HG03103 (cell line): Measurements from ENCODE around the gene BRD3.

Experiments
- ATAC-seq: cut with Tn5 transposase; IDR thresholded peaks from one replicate; pipeline ENCODE4 v1.9.1; 2021; ENCODE audit warnings: low read depth; ENCODE audit not compliant: unreplicated experiment

The BRD3 gene

DNA sequence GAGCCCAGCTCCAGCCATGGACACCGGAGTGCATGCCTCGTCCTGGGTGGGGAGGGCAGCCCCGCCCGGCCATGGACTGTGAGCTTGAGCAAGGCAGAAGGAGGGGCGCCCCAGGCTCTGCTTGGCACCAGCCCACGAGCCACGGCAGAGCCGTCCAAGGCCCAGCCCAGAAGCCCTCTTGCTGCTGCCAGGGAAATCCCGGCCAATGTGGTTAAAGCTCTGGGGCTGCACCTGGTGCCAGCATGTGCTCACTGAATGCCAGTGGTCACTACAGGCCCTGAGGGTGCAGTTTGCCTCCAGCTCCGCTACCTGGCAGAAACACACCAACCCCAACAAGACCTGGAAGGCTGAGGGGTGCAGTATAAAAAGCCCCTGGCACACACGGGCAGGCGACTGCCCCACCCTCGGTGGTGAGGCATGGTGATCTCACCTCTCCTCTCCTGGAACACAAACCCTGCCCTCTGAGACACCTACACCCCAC, 11.8 kb downstream of the BRD3 start:
- ATAC-seq = no peak

DNA sequence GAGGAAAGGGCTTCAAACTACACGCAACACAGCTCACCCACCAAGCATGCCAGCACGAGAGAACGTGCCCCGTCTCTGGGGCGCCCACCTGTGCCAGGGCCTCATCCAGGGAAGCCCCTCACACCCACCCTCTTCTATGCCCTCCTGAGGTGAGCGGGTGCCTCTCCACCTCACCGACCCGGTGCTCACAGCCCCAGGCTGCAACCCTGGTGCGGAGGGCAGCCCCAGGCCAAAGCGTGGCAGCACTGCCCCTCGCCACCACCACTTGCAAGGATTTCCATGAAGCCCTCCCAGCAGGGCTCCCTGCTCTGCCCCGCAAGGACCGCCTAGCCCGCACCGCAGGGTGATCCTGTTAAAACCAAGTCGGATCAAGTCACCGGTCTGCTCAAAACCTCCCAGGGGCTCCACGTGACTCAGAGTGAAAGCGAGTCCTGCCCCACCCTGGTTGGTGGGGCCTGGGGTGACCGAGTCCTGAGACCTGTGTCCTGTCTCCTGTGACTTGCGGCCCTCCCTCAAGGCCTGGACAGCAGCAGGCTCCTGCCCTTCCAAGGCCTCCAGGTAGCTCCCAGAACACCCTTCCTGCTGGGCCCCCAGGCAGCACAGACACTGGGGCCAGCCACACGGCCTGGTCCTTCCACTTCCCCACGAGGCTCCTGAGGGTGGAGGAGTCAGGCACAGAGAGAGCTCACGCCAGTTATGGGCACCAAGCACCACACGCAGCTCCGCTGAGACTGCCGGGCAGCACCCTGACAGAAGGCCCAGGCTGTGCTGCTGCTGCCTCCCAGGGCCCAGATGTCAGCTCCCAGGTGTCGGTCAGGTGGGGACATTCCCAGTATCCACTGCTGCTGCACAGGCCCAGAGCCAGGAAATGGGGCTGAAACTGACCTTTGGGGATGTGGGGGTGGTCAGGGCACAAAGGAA, 12.7 kb downstream of the BRD3 start:
- ATAC-seq = no peak

DNA sequence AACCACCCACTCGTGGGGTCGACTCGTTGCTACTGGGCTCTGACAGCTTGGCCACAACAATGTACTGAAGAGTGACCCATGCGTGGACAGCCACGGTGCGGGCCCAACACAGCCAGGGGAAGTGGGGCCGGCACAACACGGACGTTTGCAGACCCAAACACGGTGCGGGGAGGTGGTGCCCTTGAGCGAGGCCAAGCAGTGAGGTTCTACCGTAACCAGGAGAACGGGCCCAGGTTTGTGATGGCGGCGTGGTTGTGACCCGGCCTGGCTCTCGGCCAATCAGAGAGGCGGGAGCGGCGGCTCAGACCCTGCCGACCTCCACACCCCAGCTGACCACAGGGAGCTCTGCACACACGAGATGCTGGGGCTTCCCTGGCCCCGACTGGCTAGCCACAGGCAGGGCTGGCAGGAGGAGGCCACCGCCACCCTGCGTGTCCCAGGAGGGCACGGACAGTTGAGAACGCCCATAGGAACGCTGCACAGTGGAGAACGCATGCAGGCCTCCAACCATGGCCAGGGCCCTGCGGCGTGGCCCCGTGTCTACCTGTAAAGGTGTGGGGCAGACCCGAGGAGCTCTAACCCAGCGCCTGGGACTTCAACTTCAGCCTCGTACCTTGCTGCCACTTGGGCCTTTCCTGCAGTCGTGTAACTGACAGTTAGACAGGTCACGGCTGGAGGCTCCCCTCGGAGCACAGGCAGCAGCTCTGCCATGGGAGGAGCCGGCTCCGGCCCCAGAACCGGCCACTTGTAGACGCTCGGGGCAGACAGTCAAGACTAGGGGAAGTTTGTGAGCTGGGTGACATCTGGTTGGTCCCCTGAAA, 13.7 kb downstream of the BRD3 start:
- no peak for ATAC-seq

GRCh38 chr9:134053401-134053871, 14.4 kb downstream of the BRD3 start:
- no peak for ATAC-seq

- no peak for ATAC-seq
Observed at GRCh38 chr9:134052941-134053340, 14.9 kb downstream of the BRD3 start.

DNA sequence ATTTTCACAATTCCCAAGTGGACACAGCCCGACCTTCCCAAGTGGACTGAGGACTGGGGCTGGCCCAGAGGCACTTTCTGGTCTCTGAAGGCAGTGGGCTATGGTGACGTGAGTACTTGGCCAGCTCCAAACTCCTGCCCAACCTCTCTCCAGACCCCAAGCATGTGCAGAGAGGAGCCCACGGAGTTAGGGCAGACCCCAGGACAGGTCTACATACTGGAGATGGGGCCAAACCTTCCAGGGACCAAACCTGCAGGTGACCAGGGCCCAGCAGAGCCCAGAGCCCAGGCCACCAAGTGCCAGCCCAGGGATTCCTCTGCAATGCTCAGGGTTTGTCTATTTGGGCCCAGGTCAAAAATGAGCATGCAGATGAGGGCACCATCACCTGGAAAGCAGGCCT, 15.3 kb downstream of the BRD3 start:
- ATAC-seq = no peak

DNA sequence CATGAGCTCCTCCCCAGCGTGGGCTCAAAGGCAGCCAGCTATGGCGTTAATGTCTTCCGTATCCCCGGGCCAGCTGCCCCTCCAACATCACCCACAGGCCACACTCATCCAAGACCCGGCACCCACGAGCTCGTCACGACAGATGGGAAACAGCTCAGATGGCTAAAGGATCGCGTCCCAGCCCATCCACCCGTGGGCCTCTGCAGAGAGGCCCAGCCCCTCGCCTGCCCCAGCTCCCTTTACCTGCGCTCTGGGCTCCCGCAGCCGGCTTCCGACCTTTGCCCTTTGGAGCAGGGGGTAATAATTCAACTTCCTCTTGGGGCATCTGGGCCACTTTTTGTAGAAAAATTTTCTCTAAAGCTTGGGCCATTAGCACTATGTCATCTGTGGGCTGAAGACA, 16.5 kb downstream of the BRD3 start:
- no peak for ATAC-seq

GRCh38 chr9:134050726-134051125, 17.1 kb downstream of the BRD3 start:
- ATAC-seq = no peak

DNA sequence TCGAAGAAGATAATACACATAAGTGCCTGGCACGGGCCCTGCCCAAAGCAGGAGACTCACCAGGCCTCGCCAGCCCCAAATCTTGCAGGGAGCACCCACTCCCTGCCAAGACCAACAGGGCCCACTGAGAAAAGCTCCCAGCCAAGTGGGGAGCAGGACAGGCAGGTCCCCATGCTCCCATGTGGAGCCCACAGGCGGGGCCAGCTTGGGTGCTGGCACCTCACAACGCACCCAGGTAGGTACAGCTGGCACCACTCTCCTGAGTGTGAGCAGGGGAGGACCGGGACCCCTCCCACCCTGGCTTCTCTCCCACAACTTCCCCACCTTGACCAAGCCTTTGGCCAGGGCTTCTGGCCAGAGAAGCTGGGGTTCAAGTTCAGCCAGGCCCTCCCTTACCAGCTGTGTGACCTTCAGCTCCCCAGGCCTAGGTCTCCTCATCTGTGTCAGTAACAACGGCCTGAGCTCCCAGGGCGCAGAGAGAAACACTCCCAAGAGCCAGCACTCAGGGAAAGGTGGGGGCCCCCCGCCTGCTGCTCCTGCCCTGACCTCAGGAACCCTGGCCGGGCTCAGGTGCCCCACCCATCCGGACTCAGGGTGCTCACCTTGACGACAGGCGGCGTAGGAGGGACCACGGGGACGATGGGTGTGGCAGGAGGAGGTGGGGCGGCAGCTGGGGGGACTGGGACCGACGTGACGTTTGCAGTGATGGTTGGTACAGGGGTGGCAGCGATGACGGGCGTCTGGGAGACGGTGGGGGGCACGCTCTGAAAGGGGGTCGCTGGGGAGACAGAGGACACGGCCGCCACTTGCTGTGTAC, 17.8 kb downstream of the BRD3 start:
- ATAC-seq = no peak

DNA sequence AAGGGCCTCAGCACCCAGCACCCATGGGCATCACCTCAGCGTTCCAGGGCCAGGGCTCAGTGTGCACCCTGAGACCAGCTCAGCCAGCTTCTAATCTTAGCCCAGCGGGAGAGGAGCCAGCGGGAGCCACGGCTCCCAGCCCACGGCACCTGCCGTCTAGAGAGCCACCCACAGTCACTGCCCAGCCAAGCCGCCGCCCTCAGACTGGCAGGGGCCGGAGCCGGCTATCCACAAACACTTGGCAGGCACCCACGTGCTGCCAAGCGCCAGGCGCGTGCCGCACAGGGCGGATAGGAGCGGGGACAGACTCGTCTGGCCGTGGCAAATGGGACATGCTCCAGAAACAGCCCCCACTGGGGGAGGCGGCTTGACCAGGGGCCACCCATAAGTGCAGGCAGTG, 18.6 kb downstream of the BRD3 start:
- ATAC-seq = no peak

- ATAC-seq = no peak
Observed at GRCh38 chr9:134048582-134048968, 19.3 kb downstream of the BRD3 start.

DNA sequence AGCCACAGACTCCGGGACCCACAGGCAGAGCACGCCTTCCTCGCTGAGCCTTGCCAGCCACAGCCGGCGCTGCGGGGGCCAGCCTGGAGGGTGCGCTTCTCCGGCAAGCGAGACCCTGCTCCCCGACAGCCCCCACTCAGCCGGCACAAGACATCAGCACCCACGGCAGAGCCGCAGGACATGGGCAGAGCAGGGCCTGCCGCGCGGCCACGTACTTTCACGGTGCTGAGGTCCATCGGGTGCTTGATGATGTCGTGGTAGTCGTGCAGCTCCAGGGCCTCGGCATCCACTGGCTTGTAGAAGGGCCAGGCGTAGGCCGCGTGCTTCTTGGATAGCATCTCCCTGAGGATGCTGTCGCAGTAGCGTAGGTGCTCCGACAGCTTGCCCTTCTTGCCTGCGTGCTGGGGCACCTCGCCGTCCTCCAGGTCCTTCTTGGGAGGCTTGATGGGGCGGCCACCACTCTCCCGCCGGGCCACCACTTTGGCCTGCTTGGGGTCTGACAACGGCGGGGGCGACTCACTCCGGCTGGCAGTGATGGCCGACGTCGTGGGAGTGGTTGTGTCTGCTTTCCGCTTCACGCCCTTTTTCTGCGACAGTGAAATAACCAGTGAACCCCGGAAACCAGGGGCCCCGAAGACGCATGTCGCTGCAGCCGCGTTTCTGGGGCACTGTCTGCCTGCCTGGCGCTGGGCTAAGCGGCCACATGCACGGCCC, 19.8 kb downstream of the BRD3 start:
- no peak for ATAC-seq

GRCh38 chr9:134046894-134047681, 20.7 kb downstream of the BRD3 start:
- ATAC-seq = no peak

DNA sequence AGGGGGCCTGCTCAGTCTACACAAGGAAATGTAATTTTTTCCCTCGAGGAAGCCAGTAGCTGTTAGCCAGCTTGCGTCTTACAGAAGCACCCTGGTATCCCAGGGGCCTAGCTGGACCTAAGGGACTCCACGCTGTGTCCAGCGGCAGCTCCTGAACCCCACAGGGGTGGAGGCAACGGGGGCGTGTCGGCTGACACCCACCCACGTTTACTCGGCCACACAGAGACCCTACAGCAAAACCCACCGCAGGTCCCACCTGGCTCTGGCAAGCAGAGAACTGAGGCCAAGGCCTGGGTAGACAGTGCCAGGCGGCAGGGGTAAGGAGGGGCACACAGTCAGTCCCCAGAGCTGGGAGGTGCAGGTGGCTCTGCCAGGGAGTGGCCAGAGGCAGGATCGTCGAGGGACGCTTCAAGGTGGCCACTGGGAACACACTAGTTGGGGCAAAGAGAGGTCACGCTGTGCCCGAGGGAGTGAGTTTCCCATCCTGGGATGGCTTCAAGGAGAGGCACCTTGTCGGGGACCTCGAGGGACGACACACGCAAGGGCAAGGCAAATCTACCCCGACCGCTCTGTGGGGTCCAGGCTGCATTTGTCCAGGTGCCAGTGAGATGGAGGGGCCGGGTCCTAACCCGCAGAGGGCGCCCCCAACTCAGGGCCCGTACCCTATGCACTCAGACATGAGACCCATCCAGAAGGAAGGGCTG, 21.8 kb downstream of the BRD3 start:
- ATAC-seq = no peak

DNA sequence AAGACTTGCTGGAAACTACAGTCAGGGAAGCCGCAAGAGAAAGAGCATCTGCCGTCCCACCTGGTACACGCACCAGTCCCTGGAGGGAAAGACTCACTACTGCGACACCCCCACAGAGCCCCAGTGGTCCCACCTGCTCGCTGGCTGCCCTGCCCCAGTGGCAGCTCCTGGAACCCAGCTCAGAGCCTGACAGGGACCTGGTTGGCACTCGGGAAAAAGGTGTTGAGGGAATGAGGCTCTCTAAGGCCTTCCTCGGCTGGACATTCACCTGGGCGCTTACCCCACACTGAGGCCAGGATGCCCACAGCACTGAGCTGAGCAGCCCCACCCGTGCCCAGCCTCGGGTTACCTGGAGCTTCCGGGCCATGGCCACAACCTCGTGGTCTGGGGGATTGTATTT, 22.9 kb downstream of the BRD3 start:
- no peak for ATAC-seq

DNA sequence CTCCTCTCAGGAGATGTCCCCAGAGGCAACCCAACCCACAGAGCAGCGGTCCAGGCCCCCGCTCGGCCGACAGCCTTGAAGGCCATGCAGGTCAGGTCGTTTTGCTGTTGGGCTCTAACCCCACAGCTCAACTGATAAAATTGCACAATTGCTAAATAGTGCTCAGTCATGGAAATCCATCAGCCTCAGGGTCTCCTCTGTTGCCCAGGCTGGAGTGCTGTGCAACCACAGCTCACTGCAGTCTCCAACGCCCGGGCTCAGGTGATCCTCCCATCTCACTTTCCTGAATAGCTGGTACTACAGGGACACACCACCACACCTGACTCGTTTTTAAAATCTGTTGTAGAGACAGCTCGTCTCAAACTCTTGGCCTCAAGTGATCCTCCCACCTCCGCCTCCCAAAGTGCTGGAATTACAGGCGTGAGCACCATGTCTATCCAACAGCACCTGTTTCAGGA, 24.3 kb downstream of the BRD3 start:
- no peak for ATAC-seq

DNA sequence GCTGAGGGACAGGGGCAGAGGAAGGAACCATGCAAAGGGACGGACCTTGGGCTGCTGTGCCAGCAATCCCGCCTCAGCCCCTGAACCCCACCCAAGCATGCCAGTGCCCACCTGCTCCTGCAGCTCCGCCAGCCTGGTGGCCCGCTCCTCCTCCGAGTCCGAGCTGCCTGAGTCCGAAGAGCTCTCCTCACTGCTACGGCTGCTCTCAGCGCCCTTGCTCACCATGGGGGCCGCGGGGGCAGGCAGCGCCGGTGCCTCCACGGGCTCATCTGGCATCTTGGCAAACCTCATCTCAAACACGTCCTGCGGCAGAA, 26.2 kb downstream of the BRD3 start:
- no peak for ATAC-seq

GRCh38 chr9:134040781-134041648, 26.8 kb downstream of the BRD3 start:
- no peak for ATAC-seq
